Neuronal stem cell (in vitro differentiated cells): ENCODE results near the gene TSHZ2.

Source experiments
- DNase-seq: peaks from one replicate; pipeline ENCODE4 v3.0.0-alpha.2; 2013; ENCODE audit warnings: low spot score
- H2AFZ ChIP-seq: one replicate; pipeline ENCODE4 v1.6.1; 2013; ENCODE audit warnings: mild to moderate bottlenecking, low read length, inconsistent platforms
- H2AK5ac ChIP-seq: 2 replicates; pipeline ENCODE4 v1.6.1; 2013; ENCODE audit warnings: low read depth, mild to moderate bottlenecking, inconsistent platforms, low read length, moderate library complexity, mixed read lengths
- H2BK120ac ChIP-seq: 2 replicates; pipeline ENCODE4 v1.6.1; 2013; ENCODE audit warnings: low read depth, mild to moderate bottlenecking, inconsistent platforms, low read length, moderate library complexity, mixed read lengths
- H2BK12ac ChIP-seq: one replicate; pipeline ENCODE4 v1.6.1; 2013; ENCODE audit warnings: low read length, inconsistent platforms
- H2BK15ac ChIP-seq: 2 replicates; pipeline ENCODE4 v1.6.1; 2013; ENCODE audit warnings: mild to moderate bottlenecking, low read length, inconsistent platforms, mixed read lengths
- H2BK5ac ChIP-seq: one replicate; pipeline ENCODE4 v1.6.1; 2013; ENCODE audit warnings: inconsistent platforms, mild to moderate bottlenecking, low read length, moderate library complexity
- H3K14ac ChIP-seq: one replicate; pipeline ENCODE4 v1.6.1; 2013; ENCODE audit warnings: low read length, inconsistent platforms
- H3K18ac ChIP-seq: 2 replicates; pipeline ENCODE4 v1.6.1; 2013; ENCODE audit warnings: low read length, inconsistent platforms
- H3K23ac ChIP-seq: 2 replicates; pipeline ENCODE4 v1.6.1; 2013; ENCODE audit warnings: low read depth, mild to moderate bottlenecking, mixed read lengths, low read length, inconsistent platforms; ENCODE audit not compliant: poor library complexity
- H3K27ac ChIP-seq: replicated peaks from 3 replicates; pipeline ENCODE4 v1.5.1; 2013; ENCODE audit warnings: low read length, inconsistent platforms
- H3K27me3 ChIP-seq, 3 experiments: 2 replicates each; pipeline ENCODE4 v1.6.1; 2013; ENCODE audit warnings: low read length in 3 of 3, mild to moderate bottlenecking in 2 of 3, inconsistent platforms in 1 of 3, low read depth in 1 of 3, mixed read lengths in 1 of 3, moderate library complexity in 1 of 3; ENCODE audit not compliant: control insufficient read depth in 3 of 3, insufficient read depth in 3 of 3
- H3K36me3 ChIP-seq, 2 donors: replicated peaks in 1 of 2; 2 replicates each; pipeline ENCODE4 v1.6.1; 2013; ENCODE audit warnings: low read length in 2 of 2; ENCODE audit not compliant: control insufficient read depth in 2 of 2, insufficient read depth in 2 of 2
- H3K4ac ChIP-seq: 2 replicates; pipeline ENCODE4 v1.6.1; 2013; ENCODE audit warnings: inconsistent platforms, mild to moderate bottlenecking, low read length, moderate library complexity
- H3K4me1 ChIP-seq, 2 donors: 1 replicate in 1 of 2; 2 replicates in 1 of 2; pipeline ENCODE4 v1.6.1; 2013; ENCODE audit warnings: low read length in 2 of 2, low read depth in 1 of 2; ENCODE audit not compliant: control insufficient read depth in 2 of 2, insufficient read depth in 1 of 2
- H3K4me2 ChIP-seq: one replicate; pipeline ENCODE4 v1.6.1; 2013; ENCODE audit warnings: mild to moderate bottlenecking, low read length, inconsistent platforms; ENCODE audit not compliant: insufficient read depth, poor library complexity, severe bottlenecking
- H3K4me3 ChIP-seq, 2 donors: 2 replicates each; pipeline ENCODE4 v1.5.1; 2013; ENCODE audit warnings: low read length in 2 of 2, mild to moderate bottlenecking in 2 of 2, inconsistent platforms in 1 of 2, moderate library complexity in 1 of 2
- H3K79me1 ChIP-seq: one replicate; pipeline ENCODE4 v1.6.1; 2013; ENCODE audit warnings: low read depth, mild to moderate bottlenecking, inconsistent platforms, low read length, moderate library complexity
- H3K9ac ChIP-seq: one replicate; pipeline ENCODE4 v1.6.1; 2013; ENCODE audit warnings: mild to moderate bottlenecking, low read depth, low read length, inconsistent platforms; ENCODE audit not compliant: poor library complexity
- H3K9me3 ChIP-seq, 2 donors: replicated peaks in 1 of 2; 2 replicates each; pipeline versions ENCODE3 to v1.6.1; 2013; ENCODE audit warnings: low read length in 2 of 2, mild to moderate bottlenecking in 2 of 2, inconsistent platforms in 1 of 2, low read depth in 1 of 2, mixed read lengths in 1 of 2, moderate library complexity in 1 of 2; ENCODE audit not compliant: control insufficient read depth in 2 of 2, insufficient read depth in 1 of 2
- H4K8ac ChIP-seq: one replicate; pipeline ENCODE4 v1.6.1; 2013; ENCODE audit warnings: low read depth, mild to moderate bottlenecking, inconsistent platforms, low read length, moderate library complexity
- H4K91ac ChIP-seq: one replicate; pipeline ENCODE4 v1.6.1; 2013; ENCODE audit warnings: low read length, low read depth, mild to moderate bottlenecking, inconsistent platforms; ENCODE audit not compliant: poor library complexity
- WGBS, 2 donors: extraction: QIAGEN DNeasy Blood & Tissue Kit; methylation state at CpG; one replicate each; pipeline ENCODE4 v1.1.7; 2013; ENCODE audit warnings: missing lambda C conversion rate in 2 of 2, mixed read lengths in 1 of 2; ENCODE audit not compliant: insufficient read length in 2 of 2, insufficient replicate concordance in 1 of 2; ENCODE audit errors: extremely low coverage in 2 of 2; 5-methylcytosine and 5-hydroxymethylcytosine counted together

Gene TSHZ2

DNA sequence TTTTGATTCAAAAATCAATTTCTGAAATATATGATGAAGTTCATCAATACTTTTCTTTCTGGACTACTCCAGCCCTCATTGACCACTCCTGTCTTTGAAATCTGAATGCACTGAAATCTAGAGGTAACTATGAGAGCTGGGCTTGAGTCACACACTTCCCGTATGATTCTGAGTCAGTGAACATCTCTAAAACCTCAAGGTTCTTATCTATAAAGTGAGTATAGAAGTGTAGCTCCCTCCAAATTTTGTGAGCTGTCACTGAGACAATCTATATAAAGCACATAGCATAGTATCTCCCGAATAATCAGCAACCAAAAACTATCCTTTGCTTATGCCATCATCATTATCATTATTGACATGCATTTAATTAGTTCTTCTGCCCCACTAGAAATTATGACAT is 182.4 kb downstream of the TSHZ2 start:
- H2BK120ac ChIP-seq, result no peak overlapping the region
- no peak overlapping the region for H4K8ac ChIP-seq
- H3K9ac ChIP-seq, result no peak overlapping the region
- no peaks in the 10 kb centered on the region for H3K36me3 ChIP-seq
- H2BK12ac ChIP-seq, result no peak overlapping the region
- H3K14ac ChIP-seq, result no peak overlapping the region
- no peak overlapping the region for H3K4ac ChIP-seq
- H2BK5ac ChIP-seq, result no peak overlapping the region
- DNase-seq, result no peak
- peaks cover 0 to 2% (median 0%) of the 10 kb centered on the region in 3 experiments for H3K27me3 ChIP-seq
- WGBS, 2 donors, result no CpG with 5 or more reads among the region's 2 CpGs
- H3K27ac ChIP-seq, result no peak overlapping the region
- no peak overlapping the region for H2AK5ac ChIP-seq
- no peak overlapping the region for H3K4me2 ChIP-seq
- no peaks in the 10 kb centered on the region for H3K79me1 ChIP-seq
- no peak overlapping the region for H3K18ac ChIP-seq
- H2BK15ac ChIP-seq, result no peak overlapping the region
- no peak overlapping the region for H4K91ac ChIP-seq
- H3K4me3 ChIP-seq, result no peak overlapping the region
- no peak overlapping the region for H2AFZ ChIP-seq
- no peak overlapping the region for H3K23ac ChIP-seq
- peaks cover 1 to 5% of the 10 kb centered on the region in 2 donors for H3K4me1 ChIP-seq
- H3K9me3 ChIP-seq, result no peaks in the 10 kb centered on the region

DNA sequence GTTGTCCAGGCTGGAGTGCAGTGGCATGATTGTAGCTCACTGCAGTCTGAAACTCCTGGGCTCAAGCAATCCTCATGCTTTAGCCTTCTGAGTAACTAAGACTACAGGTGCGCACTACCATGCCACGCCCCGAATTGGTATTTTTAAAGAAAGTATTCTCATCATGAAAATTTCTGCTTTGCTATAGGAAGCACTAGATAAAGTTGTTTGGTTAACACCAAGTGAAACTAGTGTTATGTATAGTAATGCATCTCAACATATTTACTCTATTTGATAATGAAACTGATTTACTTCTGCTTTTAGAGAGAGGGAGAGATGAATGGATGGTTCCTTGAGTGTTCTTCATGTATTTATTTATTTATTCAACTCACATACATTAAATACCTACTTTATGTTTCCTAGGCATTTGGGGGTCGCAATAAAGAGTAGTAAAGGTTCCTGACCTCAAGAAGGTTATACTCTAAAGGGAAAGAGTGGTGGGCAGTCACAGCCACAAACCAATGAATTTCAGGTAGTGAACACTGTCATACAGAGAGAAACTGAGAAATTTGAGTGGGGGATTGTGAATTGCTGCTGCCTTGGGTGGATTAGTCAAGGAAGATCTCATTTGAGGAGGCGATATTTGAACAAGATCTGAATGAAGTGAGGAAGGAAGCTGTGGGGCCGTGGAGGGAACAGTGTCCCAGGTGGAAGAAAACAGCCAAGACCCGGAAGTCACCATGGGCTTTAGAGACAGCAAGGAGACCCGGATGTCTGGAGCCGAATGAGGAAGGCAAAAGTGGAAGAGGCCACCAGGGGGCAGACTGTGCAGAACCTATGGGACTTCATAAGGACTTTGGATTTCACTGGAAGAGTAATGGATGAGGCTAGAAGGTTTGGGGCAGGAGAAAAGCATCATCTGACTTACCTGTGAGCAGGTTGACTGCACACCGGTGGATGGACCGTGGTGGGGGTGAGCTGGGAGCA is 185.6 kb downstream of the TSHZ2 start:
- no peak overlapping the region for H2AK5ac ChIP-seq
- H3K23ac ChIP-seq, result no peak overlapping the region
- H3K9ac ChIP-seq, result no peak overlapping the region
- H3K9me3 ChIP-seq, result no peaks in the 10 kb centered on the region
- peaks cover 0 to 2% (median 0%) of the 10 kb centered on the region in 3 experiments for H3K27me3 ChIP-seq
- no peak overlapping the region for H2BK5ac ChIP-seq
- H2BK12ac ChIP-seq, result no peak overlapping the region
- H2BK15ac ChIP-seq, result no peak overlapping the region
- no peaks in the 10 kb centered on the region for H3K79me1 ChIP-seq
- H3K4ac ChIP-seq, result no peak overlapping the region
- no peak overlapping the region for H2BK120ac ChIP-seq
- H3K14ac ChIP-seq, result no peak overlapping the region
- no peak overlapping the region for H4K91ac ChIP-seq
- no peak overlapping the region for H3K27ac ChIP-seq
- WGBS, 2 donors, result no CpG with 5 or more reads among the region's 11 CpGs
- H3K4me2 ChIP-seq, result no peak overlapping the region
- H3K36me3 ChIP-seq, result no peaks in the 10 kb centered on the region
- DNase-seq, result peak; percentile 20
- H2AFZ ChIP-seq, result no peak overlapping the region
- no peak overlapping the region for H3K4me3 ChIP-seq
- H3K4me1 ChIP-seq, result peaks cover 2% of the 10 kb centered on the region in 2 donors
- no peak overlapping the region for H4K8ac ChIP-seq
- H3K18ac ChIP-seq, result no peak overlapping the region

DNA sequence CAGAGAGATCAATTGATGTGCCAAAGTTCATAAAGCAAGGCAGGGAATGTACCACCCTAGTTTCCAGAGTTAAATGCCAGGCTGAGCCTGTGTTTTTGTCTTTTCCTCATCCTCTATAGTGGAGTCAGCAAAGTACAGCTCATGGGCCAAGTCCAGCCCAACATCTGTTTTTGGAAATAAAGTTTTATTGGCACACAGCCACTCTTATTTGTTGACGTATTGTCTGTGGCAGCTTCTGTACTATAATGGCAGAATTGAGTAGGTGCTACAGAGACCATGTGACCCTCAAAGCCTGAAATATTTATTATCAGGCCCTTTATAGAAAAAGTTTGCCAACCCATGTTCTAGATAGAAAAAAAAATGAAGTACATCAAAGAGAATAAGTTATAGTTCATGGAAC is 187.0 kb downstream of the TSHZ2 start:
- Histone ChIP-seq H3K4me1 (peaks cover 2% of the 10 kb centered on the region in 2 donors), H3K4me2 (no peak overlapping the region), H2AK5ac (no peak overlapping the region), H3K4me3 (no peak overlapping the region), H2AFZ (no peak overlapping the region), H3K14ac (no peak overlapping the region), H3K23ac (no peak overlapping the region), H3K9me3 (no peaks in the 10 kb centered on the region), H3K79me1 (no peaks in the 10 kb centered on the region), H4K8ac (no peak overlapping the region), H3K27ac (no peak overlapping the region), H2BK5ac (no peak overlapping the region), H2BK120ac (no peak overlapping the region), H3K18ac (no peak overlapping the region), H2BK15ac (no peak overlapping the region), H3K9ac (no peak overlapping the region), H4K91ac (no peak overlapping the region), H2BK12ac (no peak overlapping the region), H3K27me3 (no peaks in the 10 kb centered on the region), H3K4ac (no peak overlapping the region), H3K36me3 (no peaks in the 10 kb centered on the region)
- DNase-seq, result no peak
- WGBS, 2 donors, result no CpG with 5 or more reads among the region's 1 CpG

DNA sequence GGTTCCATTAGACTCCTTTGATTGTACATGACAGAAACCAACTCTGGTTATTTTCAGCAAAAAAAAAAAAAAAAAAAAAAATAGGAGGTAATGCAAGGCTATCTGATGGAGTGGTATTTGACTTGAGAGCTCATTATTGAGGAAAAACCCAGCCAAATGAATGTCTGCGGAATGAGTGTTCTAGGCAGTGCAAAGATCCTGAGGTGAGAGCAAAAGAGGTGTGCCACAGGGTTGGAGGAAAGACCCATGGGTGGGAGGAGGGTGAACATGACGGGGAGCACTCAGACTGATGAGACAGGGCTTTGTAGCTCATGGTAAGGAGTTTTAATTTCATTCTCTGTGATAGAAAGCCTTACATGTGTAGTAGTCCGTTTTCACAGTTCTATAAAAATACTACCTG is 188.9 kb downstream of the TSHZ2 start:
- no peak overlapping the region for H3K4me3 ChIP-seq
- WGBS, 2 donors, result no CpG with 5 or more reads among the region's 3 CpGs
- H3K9me3 ChIP-seq, result no peaks in the 10 kb centered on the region
- H2BK15ac ChIP-seq, result no peak overlapping the region
- H2AK5ac ChIP-seq, result no peak overlapping the region
- no peak overlapping the region for H3K14ac ChIP-seq
- no peaks in the 10 kb centered on the region for H3K79me1 ChIP-seq
- H3K23ac ChIP-seq, result no peak overlapping the region
- DNase-seq, result no peak
- H2BK12ac ChIP-seq, result no peak overlapping the region
- no peak overlapping the region for H4K8ac ChIP-seq
- H3K27me3 ChIP-seq, result no peaks in the 10 kb centered on the region
- no peak overlapping the region for H2BK120ac ChIP-seq
- H3K4me1 ChIP-seq, result peaks cover 2% of the 10 kb centered on the region in 2 donors
- no peak overlapping the region for H3K27ac ChIP-seq
- no peak overlapping the region for H2AFZ ChIP-seq
- no peak overlapping the region for H3K18ac ChIP-seq
- no peaks in the 10 kb centered on the region for H3K36me3 ChIP-seq
- H3K4me2 ChIP-seq, result no peak overlapping the region
- no peak overlapping the region for H2BK5ac ChIP-seq
- no peak overlapping the region for H3K4ac ChIP-seq
- H4K91ac ChIP-seq, result no peak overlapping the region
- no peak overlapping the region for H3K9ac ChIP-seq
